Measurements from ENCODE around the gene DNAH7. TPM values are rescaled to one million over a fixed set of nuclear protein-coding genes. Genes with fewer than 3 reads are reported as not detected.

Gene DNAH7
- total and polyA plus RNA-seq, 9 of the 15 experiments (the other 6 are each of a cell fraction or from before 2014, with no cell fraction given) = 0.03 to 0.42 (median 0.18) TPM

DNA sequence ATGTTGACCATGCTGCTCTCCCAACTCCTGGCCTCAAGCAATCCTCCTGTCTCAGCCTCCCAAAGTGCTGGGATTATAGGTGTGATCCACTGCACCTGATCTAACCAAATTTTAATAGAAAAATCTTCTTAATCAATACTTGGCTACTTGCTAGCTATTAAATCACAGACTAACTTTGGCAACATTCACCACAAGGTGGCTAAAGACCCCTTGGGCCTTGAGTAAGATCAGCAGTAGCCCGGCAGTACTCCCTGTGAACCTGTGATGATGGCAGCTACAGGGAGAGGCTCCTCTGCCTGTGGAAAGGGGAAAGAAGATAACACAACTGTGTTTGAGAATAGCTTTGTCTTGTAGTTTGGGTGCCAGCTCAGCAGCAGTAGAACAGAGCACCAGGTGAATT, 308.8 kb downstream of the DNAH7 start:
- Histone ChIP-seq H3K4me3 (no peak overlapping the region), H3K27ac (ENCODE audit: extremely low read depth, low read depth, low read length) (no peak overlapping the region), H3K9me1 (ENCODE audit: control insufficient read depth, insufficient read depth, low read length) (no peaks in the 10 kb centered on the region), H2AFZ (ENCODE audit: low read depth, low read length) (no peak overlapping the region), H3K79me2 (ENCODE audit: control insufficient read depth, insufficient read depth, low read length) (no peaks in the 10 kb centered on the region), H3K9ac (ENCODE audit: insufficient read depth in 1 of 2, low read depth in 2 of 2, low read length in 2 of 2) (no peak overlapping the region), H3K4me2 (ENCODE audit: insufficient read depth, low read length) (no peak overlapping the region), H3K36me3 (ENCODE audit: control insufficient read depth, insufficient read depth, low read length) (no peaks in the 10 kb centered on the region), H3K4me1 (replicated peaks in 1 of 2; ENCODE audit: control insufficient read depth in 2 of 2, insufficient read depth in 2 of 2, low read length in 2 of 2) (no peaks in the 10 kb centered on the region), H3K9me3 (replicated peaks; ENCODE audit: control insufficient read depth, insufficient read depth, low read depth, low read length) (no peaks in the 10 kb centered on the region), H3K27me3 (ENCODE audit: control insufficient read depth in 2 of 2, insufficient read depth in 2 of 2, low read length in 2 of 2) (no peaks in the 10 kb centered on the region), H4K20me1 (replicated peaks; ENCODE audit: control insufficient read depth, insufficient read depth, low read length) (no peaks in the 10 kb centered on the region)
- TF ChIP-seq, protein P1, sequence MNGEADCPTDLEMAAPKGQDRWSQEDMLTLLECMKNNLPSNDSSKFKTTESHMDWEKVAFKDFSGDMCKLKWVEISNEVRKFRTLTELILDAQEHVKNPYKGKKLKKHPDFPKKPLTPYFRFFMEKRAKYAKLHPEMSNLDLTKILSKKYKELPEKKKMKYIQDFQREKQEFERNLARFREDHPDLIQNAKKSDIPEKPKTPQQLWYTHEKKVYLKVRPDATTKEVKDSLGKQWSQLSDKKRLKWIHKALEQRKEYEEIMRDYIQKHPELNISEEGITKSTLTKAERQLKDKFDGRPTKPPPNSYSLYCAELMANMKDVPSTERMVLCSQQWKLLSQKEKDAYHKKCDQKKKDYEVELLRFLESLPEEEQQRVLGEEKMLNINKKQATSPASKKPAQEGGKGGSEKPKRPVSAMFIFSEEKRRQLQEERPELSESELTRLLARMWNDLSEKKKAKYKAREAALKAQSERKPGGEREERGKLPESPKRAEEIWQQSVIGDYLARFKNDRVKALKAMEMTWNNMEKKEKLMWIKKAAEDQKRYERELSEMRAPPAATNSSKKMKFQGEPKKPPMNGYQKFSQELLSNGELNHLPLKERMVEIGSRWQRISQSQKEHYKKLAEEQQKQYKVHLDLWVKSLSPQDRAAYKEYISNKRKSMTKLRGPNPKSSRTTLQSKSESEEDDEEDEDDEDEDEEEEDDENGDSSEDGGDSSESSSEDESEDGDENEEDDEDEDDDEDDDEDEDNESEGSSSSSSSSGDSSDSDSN (IDR thresholded peaks at IDR 0.05; ENCODE audit: borderline replicate concordance in 1 of 2, low read depth in 2 of 2, low read length in 2 of 2) = no peak
- TF ChIP-seq THRB (CRISPR knock-in tag; conservative IDR thresholded peaks at IDR 0.05) = no peak
- TF ChIP-seq KLF10 (CRISPR knock-in tag; IDR thresholded peaks at IDR 0.05) = no peak
- no peak for TF ChIP-seq ASH1L (IDR thresholded peaks at IDR 0.05; ENCODE audit: borderline replicate concordance, low read depth, partially characterized antibody)
- TF ChIP-seq XRCC5 (IDR thresholded peaks at IDR 0.05; ENCODE audit: low read depth, low read length) = no peak
- TF ChIP-seq ZNF699 (CRISPR knock-in tag; IDR thresholded peaks at IDR 0.05; ENCODE audit: insufficient replicate concordance) = no peak
- TF ChIP-seq TAF1 (IDR thresholded peaks at IDR 0.05; ENCODE audit: control insufficient read depth, extremely low read depth, insufficient read depth, low read length, severe bottlenecking) = no peak
- TF ChIP-seq PHB (CRISPR knock-in tag; IDR thresholded peaks at IDR 0.05) = no peak
- TF ChIP-seq MAFF (IDR thresholded peaks at IDR 0.05; ENCODE audit: low read length) = no peak
- TF ChIP-seq ZNF263 (CRISPR knock-in tag; IDR thresholded peaks at IDR 0.05; ENCODE audit: borderline replicate concordance) = no peak
- TF ChIP-seq, protein P2, sequence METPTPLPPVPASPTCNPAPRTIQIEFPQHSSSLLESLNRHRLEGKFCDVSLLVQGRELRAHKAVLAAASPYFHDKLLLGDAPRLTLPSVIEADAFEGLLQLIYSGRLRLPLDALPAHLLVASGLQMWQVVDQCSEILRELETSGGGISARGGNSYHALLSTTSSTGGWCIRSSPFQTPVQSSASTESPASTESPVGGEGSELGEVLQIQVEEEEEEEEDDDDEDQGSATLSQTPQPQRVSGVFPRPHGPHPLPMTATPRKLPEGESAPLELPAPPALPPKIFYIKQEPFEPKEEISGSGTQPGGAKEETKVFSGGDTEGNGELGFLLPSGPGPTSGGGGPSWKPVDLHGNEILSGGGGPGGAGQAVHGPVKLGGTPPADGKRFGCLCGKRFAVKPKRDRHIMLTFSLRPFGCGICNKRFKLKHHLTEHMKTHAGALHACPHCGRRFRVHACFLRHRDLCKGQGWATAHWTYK (CRISPR knock-in tag; IDR thresholded peaks at IDR 0.05) = no peak
- no peak for TF ChIP-seq MAFK (IDR thresholded peaks at IDR 0.05; ENCODE audit: low read length)
- no peak for TF ChIP-seq WHSC1 (IDR thresholded peaks at IDR 0.05; ENCODE audit: low read length)
- intact Hi-C loops (cut with micrococcal nuclease) (no loop called here), in situ Hi-C loops (cut with MboI) (no loop called here)
- FAIRE-seq (no peak), DNase-seq (ENCODE audit: extremely low read depth in 1 of 4, low spot score in 3 of 4) (no peak), ATAC-seq (no peak)
- CTCF ChIA-PET (ENCODE audit: low intra/inter-chr PET ratio) = no interaction called here
- POLR2A ChIA-PET = interaction anchor here (0.9 kb wide), 1 partner anchor 12 kb away, joined by 3 read pairs; no protein-coding TSS in a partner anchor
- WGBS (ENCODE audit: insufficient coverage, low coverage, missing lambda C conversion rate) = 0% methylated on average over 1 of the region's 1 CpG
- BruUV-seq (replicated peaks) = no TSS peak

Data from K562 (cell line).